ENCODE measurements around the gene ECEL1.
"Not testable (repeated sequence)": the region's sequence is repeated elsewhere in the genome, so short reads cannot be mapped to it uniquely, and the experiment has no call there.

The ECEL1 gene, protein sequence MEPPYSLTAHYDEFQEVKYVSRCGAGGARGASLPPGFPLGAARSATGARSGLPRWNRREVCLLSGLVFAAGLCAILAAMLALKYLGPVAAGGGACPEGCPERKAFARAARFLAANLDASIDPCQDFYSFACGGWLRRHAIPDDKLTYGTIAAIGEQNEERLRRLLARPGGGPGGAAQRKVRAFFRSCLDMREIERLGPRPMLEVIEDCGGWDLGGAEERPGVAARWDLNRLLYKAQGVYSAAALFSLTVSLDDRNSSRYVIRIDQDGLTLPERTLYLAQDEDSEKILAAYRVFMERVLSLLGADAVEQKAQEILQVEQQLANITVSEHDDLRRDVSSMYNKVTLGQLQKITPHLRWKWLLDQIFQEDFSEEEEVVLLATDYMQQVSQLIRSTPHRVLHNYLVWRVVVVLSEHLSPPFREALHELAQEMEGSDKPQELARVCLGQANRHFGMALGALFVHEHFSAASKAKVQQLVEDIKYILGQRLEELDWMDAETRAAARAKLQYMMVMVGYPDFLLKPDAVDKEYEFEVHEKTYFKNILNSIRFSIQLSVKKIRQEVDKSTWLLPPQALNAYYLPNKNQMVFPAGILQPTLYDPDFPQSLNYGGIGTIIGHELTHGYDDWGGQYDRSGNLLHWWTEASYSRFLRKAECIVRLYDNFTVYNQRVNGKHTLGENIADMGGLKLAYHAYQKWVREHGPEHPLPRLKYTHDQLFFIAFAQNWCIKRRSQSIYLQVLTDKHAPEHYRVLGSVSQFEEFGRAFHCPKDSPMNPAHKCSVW

DNA sequence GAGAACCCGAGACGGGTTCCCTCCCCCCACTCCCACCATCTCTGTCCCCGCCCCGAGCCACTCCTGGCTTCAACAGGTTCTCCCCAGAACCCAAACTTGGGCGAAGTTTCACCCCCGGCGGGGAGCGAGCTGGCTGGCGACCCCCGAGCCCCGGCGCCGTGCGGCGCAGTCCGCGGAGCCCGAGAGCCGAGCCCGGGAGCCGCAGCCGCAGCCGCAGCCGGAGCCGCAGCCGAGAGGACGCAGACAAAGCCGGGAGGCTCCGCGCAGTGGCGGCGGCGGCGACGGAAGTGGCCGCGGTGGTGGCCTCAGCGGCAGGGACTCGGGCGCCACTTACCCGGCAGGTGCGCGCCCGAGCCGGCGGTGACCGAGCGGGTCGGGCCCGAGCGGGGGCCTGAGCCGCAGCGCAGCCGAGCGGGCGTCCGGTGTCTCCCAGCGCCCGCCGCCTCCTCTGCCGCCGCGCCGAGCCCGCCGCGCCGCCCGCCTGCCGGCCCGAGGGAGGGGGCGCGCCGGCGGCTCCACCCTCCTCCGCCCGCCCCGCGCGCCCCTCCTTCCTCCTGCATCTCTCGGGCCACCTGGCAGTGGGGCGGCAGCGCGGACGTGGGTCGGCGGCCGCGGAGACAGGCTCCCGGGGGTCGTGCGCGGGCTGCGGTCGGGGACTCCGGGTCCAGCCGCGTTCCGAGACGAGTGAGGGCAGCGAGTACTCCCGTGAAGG lies at the start of gene ECEL1:
ECEL1 (minus strand) TSS at position 450 of the 712 bp plus-strand sequence. CDS start 1,181 bp downstream, outside the sequence.
- DNase-seq: no peak

DNA sequence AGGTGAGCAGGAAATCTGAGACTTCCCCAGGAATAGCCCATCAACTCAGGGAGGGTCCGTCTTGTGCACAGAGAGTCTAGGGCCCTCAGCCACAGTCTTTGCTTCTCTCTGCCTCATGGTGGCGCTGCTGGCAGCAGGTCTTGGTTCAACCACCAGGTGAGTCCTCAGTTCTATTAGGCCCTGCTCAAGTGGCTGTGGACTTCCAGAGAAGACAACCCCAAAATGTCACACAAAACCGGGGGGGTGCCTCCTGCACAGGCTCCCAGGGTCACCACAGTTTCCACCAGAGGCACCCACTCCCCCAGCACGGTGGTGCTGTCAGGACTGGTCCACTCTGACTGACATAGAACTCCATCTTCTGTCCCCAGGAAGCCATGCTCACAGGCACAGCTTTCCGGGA lies 49.4 kb upstream of the ECEL1 start:
- no peak for DNase-seq

DNA sequence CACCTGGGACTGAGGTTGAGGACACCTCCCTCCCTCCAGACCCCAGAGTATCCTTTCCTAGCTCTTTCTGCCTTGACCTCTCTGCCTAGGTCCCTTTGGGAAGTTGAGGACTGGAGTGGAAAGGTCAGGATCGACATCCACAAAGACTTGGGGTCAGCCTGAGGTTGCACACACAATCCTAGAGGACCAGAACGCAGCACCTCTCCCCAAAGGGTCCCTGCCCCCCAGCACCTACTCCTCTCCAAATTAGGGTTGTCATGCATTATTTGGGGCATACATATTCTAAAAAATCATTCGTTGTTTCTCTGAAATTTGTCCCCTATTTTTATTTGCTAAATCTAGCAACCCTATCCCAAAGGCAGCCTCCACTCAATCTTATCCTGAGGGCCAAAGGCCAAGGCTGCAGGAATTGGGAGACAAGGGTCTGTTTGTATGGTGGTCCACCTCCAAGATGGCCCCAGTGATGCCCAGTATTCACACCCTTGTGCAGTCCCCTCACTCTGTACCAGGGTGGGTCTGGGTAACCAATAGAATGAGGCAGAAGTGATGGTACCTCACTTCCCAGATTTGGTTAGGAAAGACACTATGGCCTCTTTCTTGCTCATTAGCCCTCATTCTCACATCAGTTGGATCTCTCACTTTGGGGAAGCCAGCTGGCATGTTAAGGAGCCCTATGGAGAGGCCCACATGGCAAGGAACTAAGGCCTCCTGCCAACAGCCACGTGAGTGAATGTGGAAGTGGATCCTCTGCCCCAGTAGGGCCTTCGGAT lies 48.3 kb upstream of the ECEL1 start:
- no peak for DNase-seq

DNA sequence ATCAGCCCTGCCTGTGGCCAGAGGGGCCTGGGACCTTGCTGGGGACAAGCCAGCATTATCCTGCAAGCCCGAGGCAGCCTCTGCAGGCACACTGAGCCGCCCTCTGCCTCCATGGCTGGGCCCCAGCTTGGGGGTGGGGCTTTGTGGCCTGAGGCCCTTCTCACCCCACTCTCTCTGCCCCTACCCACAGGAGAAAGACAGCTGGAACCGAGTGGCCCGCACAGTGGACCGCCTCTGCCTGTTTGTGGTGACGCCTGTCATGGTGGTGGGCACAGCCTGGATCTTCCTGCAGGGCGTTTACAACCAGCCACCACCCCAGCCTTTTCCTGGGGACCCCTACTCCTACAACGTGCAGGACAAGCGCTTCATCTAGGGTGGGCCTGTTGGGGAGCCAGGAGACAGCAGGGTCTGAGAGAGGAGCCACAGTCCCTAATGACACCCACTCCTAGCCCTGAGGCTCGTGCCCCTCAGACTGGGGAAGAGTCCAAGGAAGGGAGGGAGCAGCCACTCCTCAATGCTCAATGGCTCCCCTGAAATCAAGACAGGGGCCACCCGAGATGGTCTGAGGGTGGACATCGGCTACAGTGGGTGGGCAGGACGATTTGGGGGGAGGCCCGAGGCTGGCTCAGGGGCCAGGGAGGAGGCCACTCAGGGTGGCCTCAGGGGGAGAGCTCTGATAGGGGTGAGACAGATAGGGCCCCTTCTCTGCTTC lies 47.5 kb upstream of the ECEL1 start:
- DNase-seq: no peak

DNA sequence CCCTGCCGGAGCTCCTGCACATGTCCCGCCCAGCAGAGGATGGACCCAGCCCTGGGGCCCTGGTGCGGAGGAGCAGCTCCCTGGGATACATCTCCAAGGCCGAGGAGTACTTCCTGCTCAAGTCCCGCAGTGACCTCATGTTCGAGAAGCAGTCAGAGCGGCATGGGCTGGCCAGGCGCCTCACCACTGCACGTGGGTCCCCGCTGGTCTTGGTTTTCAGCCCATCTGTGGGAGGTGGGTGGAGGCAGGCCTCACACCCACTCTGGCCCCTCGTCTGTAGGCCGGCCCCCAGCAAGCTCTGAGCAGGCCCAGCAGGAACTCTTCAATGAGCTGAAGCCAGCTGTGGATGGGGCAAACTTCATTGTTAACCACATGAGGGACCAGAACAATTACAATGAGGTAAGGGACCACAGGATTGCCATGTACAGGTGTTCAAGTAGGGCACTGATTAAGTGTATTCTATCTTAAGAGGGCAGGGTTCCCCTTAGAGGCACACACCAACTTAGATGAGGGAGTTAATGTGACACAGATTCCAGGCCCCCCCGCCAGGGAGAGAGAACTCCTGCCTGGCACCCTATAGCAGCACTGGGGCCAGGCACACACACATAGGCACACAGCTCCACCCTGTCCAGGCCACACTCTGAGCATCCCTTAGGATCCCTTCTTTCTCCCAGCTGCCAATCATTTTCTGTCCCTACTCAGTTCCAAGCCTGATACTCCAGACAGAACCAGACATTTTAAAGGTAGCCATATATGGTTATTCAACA lies 46.5 kb upstream of the ECEL1 start:
- no peak for DNase-seq

DNA sequence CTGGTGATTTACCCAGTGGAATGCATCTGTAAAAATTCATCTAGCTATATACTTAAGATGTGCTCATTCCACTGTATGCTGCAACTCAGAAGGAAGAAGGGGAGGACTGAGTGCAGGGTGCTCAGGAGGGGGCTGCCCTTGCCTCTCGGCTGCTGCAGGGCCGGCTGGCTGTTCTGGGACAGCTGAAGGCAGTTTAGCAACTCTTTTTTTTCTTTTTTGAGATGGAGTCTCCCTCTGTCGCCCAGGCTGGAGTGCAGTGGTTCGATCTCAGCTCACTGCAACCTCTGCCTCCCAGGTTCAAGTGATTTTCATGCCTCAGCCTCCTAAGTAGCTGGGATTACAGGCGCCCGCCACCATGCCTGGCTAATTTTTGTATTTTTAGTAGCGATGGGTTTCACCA lies 45.2 kb upstream of the ECEL1 start:
- not testable (repeated sequence) for DNase-seq

DNA sequence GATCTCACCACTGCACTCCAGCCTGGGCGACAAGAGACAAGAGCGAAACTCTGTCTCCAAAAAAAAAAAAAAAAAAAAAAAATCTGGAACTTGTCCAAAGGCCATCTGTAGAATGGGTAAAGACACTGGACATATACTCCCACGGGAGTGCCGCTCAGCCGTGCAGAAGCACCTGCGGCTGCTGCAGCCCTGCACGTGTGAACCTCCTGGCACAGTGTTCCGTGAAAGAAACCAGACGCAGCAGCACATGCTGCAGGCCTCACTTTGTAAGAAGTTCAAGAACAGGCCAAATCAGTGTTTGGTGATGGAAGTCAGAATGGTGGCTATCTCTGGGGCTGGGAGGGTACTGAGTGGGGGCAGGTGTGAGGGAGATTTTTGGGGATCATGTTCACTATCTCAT lies 44.8 kb upstream of the ECEL1 start:
- no peak for DNase-seq

DNA sequence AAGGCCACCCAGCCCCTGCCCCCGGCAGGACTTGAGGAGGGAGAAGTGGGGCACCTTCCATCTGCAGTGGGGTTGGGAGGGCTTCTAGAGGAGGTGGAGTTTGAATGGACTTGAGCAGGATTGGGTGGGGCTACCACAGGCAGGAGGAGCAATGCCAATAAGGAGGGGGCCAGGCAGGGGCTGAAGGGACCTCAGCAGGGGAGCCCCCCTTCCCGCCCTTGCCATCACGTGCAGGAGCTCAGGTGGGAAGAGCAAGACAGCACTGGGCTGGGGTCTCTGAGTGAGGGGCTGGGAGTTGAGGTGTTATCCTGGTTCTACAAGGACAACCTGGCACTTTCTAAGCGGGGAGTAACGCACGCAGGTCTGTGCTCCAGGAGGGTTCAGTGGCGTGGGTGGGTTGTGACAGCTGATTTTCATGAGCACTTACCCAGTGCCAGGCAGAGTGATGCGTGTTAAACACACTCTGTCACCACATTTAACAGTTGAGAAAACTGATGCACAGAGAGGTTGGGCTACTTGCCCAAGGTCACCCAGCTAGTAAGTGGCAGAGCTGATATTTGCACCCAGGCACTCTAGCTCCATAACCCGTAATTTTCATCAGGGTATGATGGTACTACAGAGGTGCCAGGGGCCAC lies 43.1 kb upstream of the ECEL1 start:
- DNase-seq: no peak

DNA sequence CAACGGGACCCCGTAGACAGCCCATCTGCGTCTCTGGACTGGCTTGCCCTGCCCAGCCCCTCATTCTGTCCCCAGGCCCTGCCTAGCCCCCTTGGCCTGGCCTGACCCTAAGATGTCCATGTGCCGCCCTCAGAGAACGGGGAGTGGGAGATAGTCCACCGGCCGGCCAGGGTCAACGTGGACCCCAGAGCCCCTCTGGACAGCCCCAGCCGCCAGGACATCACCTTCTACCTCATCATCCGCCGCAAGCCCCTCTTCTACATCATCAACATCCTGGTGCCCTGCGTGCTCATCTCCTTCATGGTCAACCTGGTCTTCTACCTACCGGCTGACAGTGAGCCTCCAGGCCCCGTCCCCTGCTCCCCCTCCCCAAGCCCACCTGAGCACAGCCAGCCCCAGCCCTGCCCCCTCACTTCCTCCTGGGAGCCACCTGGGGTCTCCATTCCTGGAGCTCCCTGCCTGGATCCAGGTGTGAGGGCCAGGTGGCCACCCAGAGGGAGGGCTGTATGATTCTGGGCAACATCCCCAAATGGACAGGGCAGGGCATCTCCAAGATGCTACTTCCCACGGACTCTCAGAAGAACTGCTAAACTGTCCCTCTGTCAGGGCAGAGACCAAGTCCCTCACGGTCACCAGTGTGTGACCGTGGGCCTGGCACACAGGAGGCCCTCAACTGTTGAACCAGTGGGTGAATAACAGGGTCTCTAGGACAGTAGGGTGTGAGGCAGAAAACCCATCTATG lies 42.3 kb upstream of the ECEL1 start:
- no peak for DNase-seq

DNA sequence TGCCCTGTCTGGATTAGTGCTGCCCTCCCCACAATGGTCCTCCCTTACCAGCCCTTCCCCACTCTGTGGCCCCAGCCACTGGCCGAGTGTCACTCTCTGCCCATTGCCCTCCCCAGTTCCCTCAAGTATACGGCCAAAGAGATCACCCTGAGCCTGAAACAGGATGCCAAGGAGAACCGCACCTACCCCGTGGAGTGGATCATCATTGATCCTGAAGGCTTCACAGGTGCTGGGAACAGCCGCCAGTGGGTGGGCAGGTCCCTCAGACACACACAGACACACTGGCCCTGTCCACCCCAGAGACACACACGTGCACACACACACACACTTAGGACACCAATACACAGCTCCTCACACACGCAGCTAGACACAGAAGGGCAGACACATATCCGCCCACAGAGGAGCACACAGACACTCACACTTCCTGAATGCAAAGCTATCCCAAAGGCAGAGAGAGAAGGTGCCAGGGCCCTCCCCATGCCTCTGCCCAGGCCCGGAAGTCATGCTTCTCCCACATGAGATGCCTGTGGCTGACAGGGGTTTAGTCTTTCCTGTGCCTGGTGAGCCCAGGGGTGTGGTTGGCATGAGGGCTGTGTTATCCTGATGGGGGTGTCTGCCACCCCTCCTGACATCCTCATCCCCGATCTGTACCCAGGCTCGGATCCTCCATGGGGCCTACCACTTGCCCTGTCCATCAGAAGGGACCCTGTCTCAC lies 41.3 kb upstream of the ECEL1 start:
- DNase-seq: no peak

DNA sequence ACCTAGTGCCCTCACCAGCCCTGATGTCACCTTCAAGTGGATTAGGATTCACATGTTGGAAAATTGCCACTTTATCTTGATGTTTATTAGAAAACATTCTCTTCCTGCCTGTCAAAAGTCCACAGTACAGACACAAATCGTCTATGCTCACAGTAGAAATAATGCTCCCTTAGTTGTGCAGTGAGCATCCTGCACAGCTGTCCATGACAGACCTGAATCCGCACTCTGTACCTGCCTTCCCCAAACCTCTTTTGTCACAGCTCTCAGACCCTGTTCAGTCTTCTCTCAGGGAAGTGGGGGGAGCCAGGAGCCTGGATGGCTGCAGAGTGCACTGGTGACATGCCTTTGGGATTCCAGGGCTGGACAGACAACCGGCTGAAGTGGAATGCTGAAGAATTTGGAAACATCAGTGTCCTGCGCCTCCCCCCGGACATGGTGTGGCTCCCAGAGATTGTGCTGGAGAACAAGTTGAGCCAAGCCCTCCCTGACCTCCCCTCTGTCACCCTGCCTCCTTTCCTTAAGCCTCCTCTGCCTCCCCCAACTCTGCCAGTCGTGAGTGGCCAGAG lies 40.4 kb upstream of the ECEL1 start:
- DNase-seq: no peak

DNA sequence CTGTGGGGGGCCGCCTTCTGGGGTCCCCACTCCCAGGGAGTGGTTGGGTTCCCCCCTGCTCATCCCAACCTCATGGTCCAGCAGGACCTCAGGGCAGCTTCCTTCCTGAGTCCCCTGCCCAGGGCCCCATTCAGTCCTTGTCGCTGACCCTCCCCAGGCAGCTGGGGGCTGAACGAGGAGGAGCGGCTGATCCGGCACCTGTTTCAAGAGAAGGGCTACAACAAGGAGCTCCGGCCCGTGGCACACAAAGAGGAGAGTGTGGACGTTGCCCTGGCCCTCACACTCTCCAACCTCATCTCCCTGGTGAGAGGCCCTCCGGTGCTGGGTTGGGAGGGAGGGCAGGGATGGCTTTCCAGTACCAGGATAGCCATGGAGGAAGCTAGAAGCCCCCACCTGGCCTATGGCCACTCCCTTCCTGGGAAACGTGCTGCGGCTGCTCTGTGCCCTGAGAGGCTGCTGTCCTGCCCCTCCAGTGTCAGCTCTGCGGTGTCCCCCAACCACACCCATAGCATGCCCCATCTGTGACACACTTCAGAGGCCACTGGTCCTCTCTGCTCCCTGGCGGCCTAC lies 38.8 kb upstream of the ECEL1 start:
- DNase-seq: no peak

DNA sequence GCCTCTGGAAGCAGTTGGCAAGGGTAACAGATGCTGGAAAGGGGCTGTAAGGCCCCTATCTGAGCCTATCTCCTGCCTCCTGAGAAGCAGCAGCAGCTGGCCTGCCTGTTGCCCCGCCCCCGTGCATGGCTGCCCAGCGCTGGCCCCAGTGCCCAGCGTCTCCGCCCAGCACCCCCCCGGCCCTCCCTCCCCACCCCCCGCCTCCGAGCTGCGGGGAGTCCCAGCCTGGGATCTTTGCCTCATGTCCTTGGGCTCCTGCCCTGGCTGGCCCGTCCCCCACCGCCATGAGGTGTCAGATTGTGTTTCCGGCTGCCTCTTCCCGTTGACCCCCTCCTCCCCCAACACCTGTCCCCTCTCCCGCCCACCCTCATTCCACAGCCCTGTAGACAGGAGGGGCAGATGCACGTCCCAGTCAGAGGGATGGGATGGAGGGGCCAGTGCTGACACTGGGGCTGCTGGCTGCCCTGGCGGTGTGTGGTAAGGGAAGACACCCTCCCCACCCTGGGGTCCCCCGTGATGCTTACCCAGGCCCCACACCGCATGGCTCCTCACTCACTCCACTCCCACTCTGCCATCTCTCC lies 38.2 kb upstream of the ECEL1 start, which contains the start of gene CHRND:
CHRND (plus strand) TSS at position 370 of the 581 bp plus-strand sequence; CDS start at position 426, 56 bp downstream.
- no peak for DNase-seq

DNA sequence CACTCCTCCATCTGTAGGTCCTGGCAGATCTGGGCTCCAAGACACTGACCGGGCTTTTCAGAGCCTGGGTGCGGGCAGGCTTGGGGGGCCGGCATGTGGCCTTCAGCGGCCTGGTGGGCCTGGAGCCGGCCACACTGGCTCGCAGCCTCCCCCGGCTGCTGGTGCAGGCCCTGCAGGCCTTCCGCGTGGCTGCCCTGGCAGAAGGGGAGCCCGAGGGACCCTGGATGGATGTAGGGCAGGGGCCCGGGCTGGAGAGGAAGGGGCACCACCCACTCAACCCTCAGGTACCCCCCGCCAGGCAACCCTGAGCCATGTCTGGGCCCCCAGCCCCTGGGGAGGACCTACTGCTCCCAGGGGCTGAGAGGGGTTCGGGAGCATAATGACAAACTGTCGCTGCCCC lies 37.6 kb upstream of the ECEL1 start:
- DNase-seq: no peak

DNA sequence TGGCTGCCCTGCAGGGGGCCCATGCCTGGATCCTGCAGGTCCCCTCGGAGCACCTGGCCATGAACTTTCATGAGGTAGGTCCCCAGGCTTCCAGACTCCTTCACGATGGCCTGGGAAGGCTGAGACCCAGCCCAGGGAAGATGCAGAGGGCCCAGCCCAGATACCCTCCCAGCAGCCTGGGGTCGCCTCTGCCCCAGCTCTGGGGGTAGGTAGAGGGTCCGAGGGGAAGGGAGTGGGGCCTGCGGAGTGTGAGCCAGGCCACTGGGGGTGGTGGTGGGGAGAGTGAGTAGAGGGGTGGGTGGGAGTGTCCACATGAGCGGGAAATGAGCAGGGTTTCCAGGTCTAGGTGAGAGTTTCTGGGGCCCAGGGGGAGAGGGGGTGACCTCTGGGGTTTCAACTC lies 37.1 kb upstream of the ECEL1 start:
- DNase-seq: no peak

DNA sequence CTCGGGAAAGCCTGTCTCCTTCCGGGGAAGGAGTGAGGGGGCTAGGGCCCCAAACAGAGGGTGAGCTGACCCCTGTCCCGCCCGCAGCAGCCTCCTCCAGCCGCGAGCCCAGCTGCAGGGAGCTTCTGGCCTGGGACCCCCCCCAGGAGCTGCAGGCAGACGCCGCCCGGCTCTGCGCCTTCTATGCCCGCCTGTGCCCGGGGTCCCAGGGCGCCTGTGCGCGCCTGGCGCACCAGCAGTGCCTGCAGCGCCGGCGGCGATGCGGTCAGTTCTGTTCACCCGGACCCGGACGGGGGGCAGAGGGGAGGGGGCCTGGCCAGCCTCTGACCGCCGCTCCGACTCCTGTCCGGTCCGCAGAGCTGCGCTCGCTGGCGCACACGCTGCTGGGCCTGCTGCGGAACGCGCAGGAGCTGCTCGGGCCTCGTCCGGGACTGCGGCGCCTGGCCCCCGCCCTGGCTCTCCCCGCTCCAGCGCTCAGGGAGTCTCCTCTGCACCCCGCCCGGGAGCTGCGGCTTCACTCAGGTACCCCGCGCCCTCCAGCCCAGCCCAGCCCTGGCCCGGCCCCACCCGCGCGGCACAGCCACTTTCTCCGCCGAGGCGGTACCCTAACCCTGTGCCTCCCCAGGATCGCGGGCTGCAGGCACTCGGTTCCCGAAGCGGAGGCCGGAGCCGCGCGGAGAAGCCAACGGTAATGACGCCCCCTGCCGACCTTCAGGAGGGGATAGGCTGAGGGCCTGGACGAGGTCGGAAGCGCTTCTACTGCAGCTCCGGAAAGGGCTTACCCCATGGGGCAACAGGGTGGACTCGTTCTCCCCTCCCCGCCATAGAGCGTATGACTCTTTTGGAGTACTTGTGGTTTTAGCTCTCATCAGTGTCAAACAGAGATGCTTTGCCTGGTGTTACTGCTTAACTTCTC lies 36.3 kb upstream of the ECEL1 start:
- DNase-seq: no peak

DNA sequence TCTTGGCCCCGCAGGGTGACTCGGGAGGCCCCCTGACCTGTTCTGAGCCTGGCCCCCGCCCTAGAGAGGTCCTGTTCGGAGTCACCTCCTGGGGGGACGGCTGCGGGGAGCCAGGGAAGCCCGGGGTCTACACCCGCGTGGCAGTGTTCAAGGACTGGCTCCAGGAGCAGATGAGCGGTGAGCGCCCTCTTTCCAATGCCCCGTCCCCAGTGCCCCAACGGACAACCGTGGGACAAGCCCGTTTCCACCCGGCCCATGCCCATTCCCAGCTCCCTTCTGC lies 35.7 kb upstream of the ECEL1 start:
- no peak for DNase-seq

All from activated CD4-positive, CD25-positive, alpha-beta regulatory T cell (primary cell).